ENCODE data around the gene NAPEPLD. TPM values are rescaled to one million over a fixed set of nuclear protein-coding genes. Genes with fewer than 3 reads are reported as not detected.

The NAPEPLD gene
- total RNA-seq, 2 experiments from 2014 or later: 7.2 to 7.4 TPM

- Mint-ChIP-seq H3K27me3 (no peaks in the 10 kb centered on the region), H3K4me3 (no peak overlapping the region), H3K4me1 (peaks cover 2% of the 10 kb centered on the region), H3K27ac (no peak overlapping the region), H3K36me3 (ENCODE audit: low read depth) (no peaks in the 10 kb centered on the region), H3K9me3 (no peaks in the 10 kb centered on the region)
- CTCF ChIA-PET: interaction anchor here (0.9 kb wide), 1 partner anchor 11 kb away, joined by 3 read pairs; no protein-coding TSS in a partner anchor
- POLR2A ChIA-PET: no interaction called here
- DNase-seq: no peak
These were observed 13.9 kb downstream of the NAPEPLD start for GRCh38 chr7:103134836-103135554.

DNA sequence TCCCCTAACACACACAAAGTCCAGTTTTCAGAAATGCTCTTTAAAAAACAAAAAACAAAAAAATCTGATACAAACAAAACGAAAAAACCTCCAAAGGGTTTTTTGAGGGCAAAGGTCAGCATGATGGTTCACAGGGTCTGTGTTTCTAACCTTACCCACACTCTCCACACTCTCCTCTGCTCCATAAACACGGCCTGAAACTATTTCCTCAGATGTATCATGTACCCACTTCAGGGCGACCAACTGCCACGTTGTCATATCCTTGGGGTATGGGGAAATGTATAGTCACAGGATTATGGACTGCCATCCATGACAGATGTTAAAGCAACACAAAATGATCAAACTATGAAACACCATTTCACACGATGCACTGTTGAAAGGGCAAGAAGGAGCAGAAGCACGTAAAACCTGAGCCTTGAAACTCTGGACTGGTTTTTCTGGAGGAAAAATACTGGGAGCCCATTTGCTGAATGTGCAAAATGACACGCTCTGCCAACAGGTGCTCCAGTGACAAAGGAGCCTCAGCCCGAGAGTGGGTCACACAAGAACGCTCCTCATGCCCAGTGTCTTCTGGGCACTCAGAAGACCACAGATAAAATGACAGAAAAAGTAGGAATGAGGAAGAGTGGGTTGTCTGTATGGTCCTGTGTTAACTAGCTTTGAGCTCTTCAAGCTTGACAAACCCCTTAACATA is 15.8 kb downstream of the NAPEPLD start:
- ChIA-PET CTCF (interaction anchor here (0.6 kb wide), 1 partner anchor 13 kb away, joined by 3 read pairs; no protein-coding TSS in a partner anchor), POLR2A (no interaction called here)
- no peak for DNase-seq
- H3K4me3 Mint-ChIP-seq: no peak overlapping the region
- no peak overlapping the region for H3K27ac Mint-ChIP-seq
- H3K9me3 Mint-ChIP-seq: no peaks in the 10 kb centered on the region
- peaks cover 4% of the 10 kb centered on the region for H3K4me1 Mint-ChIP-seq
- H3K36me3 Mint-ChIP-seq (ENCODE audit: low read depth): peaks cover 2% of the 10 kb centered on the region
- H3K27me3 Mint-ChIP-seq: no peaks in the 10 kb centered on the region

GRCh38 chr7:103130901-103131624 is 17.8 kb downstream of the NAPEPLD start:
- Mint-ChIP-seq H3K27ac (no peak overlapping the region), H3K27me3 (no peaks in the 10 kb centered on the region), H3K4me1 (peaks cover 4% of the 10 kb centered on the region), H3K9me3 (no peaks in the 10 kb centered on the region), H3K4me3 (no peak overlapping the region), H3K36me3 (ENCODE audit: low read depth) (peaks cover 6% of the 10 kb centered on the region)
- ChIA-PET CTCF (interaction anchor here (0.8 to 1.7 kb wide), 3 partner anchors 11 to 16 kb away, joined by 3 to 7 read pairs (median 6); no protein-coding TSS in a partner anchor), POLR2A (interaction anchor here (0.6 kb wide), 1 partner anchor 109 kb away, joined by 4 read pairs; no protein-coding TSS in a partner anchor)
- DNase-seq: no peak

GRCh38 chr7:103129702-103130549 is 19.0 kb downstream of the NAPEPLD start:
- H3K27me3 Mint-ChIP-seq: no peaks in the 10 kb centered on the region
- peaks cover 6% of the 10 kb centered on the region for H3K36me3 Mint-ChIP-seq (ENCODE audit: low read depth)
- H3K27ac Mint-ChIP-seq: no peak overlapping the region
- POLR2A ChIA-PET: no interaction called here
- no peaks in the 10 kb centered on the region for H3K9me3 Mint-ChIP-seq
- no peak overlapping the region for H3K4me3 Mint-ChIP-seq
- peaks cover 4% of the 10 kb centered on the region for H3K4me1 Mint-ChIP-seq
- CTCF ChIA-PET: interaction anchor here (1.2 to 1.7 kb wide), 2 partner anchors 14 to 15 kb away, joined by 6 to 7 read pairs; no protein-coding TSS in a partner anchor
- no peak for DNase-seq

GRCh38 chr7:103127006-103127405 is 21.9 kb downstream of the NAPEPLD start:
- DNase-seq: no peak
- no peak overlapping the region for H3K4me3 Mint-ChIP-seq
- no peak overlapping the region for H3K27ac Mint-ChIP-seq
- peaks cover 4% of the 10 kb centered on the region for H3K4me1 Mint-ChIP-seq
- H3K36me3 Mint-ChIP-seq (ENCODE audit: low read depth): peaks cover 9% of the 10 kb centered on the region
- ChIA-PET POLR2A (no interaction called here), CTCF (no interaction called here)
- no peaks in the 10 kb centered on the region for H3K9me3 Mint-ChIP-seq
- H3K27me3 Mint-ChIP-seq: no peaks in the 10 kb centered on the region

GRCh38 chr7:103124429-103124979 is 24.4 kb downstream of the NAPEPLD start:
- Mint-ChIP-seq H3K27ac (no peak overlapping the region), H3K9me3 (no peaks in the 10 kb centered on the region), H3K4me1 (no peaks in the 10 kb centered on the region), H3K4me3 (no peak overlapping the region), H3K36me3 (ENCODE audit: low read depth) (peaks cover 12% of the 10 kb centered on the region), H3K27me3 (no peaks in the 10 kb centered on the region)
- no peak for DNase-seq
- ChIA-PET CTCF (interaction anchor here (0.7 kb wide), 1 partner anchor 75 kb away, joined by 3 read pairs; no protein-coding TSS in a partner anchor), POLR2A (no interaction called here)

DNA sequence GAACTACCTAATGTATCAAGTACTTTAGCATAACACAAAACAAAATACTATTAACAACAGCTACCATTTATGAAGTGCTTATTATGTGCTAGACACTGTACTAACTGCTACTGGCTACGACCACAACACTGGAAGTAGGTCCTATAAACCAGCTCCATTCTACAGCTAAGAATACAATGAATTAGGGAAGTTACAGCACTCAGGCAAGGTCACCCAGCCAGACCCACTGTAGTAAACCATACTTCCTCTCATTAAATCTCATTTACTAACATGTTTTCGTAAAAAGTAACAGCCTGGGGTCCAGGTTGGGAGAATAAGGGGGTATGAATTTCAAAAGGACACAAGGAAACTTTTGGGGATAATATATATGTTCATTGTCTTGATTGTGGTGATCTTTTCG is 25.4 kb downstream of the NAPEPLD start:
- Mint-ChIP-seq H3K4me3 (no peak overlapping the region), H3K4me1 (no peaks in the 10 kb centered on the region), H3K27ac (no peak overlapping the region), H3K27me3 (no peaks in the 10 kb centered on the region), H3K9me3 (no peaks in the 10 kb centered on the region), H3K36me3 (ENCODE audit: low read depth) (peaks cover 14% of the 10 kb centered on the region)
- ChIA-PET CTCF (interaction anchor here (0.5 kb wide), 1 partner anchor 290 kb away, joined by 4 read pairs; no protein-coding TSS in a partner anchor), POLR2A (no interaction called here)
- no peak for DNase-seq

DNA sequence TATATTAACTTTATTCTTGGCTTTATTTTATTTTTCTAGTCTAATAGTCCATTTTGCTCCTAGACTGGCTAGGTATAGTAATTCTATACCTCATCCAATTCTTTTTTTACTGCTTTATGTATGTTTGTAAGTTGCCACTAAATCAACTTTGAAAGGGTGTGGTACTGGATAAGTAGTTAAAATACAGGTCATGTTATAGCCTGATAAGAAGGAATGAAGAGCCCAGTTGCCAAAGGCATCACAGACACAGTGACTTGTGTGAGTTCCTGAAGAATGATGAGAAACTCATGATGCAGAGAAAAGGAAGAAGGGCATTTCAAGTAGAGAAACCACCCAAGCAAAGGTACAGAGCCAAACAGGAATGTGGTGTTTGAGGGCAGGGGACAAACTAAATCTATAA is 27.3 kb downstream of the NAPEPLD start:
- Mint-ChIP-seq H3K9me3 (no peaks in the 10 kb centered on the region), H3K4me3 (no peak overlapping the region), H3K27me3 (no peaks in the 10 kb centered on the region), H3K36me3 (ENCODE audit: low read depth) (peaks cover 8% of the 10 kb centered on the region), H3K4me1 (no peaks in the 10 kb centered on the region), H3K27ac (no peak overlapping the region)
- POLR2A ChIA-PET: no interaction called here
- DNase-seq: no peak
- CTCF ChIA-PET: no interaction called here

DNA sequence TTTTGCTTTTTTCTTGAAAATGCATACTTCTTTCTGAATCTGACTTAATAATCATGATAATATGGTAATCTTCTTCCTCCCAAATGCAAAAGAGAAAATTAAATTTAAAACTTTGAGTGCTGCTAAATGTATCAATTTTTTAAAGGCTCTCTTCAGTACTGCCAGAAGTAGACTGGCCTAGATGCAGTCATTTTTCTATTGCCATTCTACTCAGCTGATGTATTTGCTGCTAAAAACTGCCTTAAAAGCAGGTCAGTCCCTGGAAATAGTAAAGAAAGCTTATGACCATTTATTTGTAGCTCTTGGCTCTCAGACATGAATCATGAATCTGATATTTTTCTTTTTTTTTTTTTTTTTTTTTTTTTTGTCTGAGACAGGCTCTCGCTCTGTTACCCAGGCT is 28.5 kb downstream of the NAPEPLD start:
- no peak for DNase-seq
- Mint-ChIP-seq H3K9me3 (no peaks in the 10 kb centered on the region), H3K27me3 (no peaks in the 10 kb centered on the region), H3K36me3 (ENCODE audit: low read depth) (peaks cover 8% of the 10 kb centered on the region), H3K4me3 (no peak overlapping the region), H3K27ac (no peak overlapping the region), H3K4me1 (no peaks in the 10 kb centered on the region)
- POLR2A ChIA-PET: no interaction called here
- CTCF ChIA-PET: interaction anchor here (0.6 kb wide), 1 partner anchor 1104 kb away, joined by 3 read pairs; no protein-coding TSS in a partner anchor

GRCh38 chr7:103119791-103120291 is 29.1 kb downstream of the NAPEPLD start:
- Mint-ChIP-seq H3K36me3 (ENCODE audit: low read depth) (peaks cover 8% of the 10 kb centered on the region), H3K9me3 (no peaks in the 10 kb centered on the region), H3K4me3 (no peak overlapping the region), H3K4me1 (no peaks in the 10 kb centered on the region), H3K27me3 (no peaks in the 10 kb centered on the region), H3K27ac (no peak overlapping the region)
- POLR2A ChIA-PET: no interaction called here
- CTCF ChIA-PET: interaction anchor here (0.6 kb wide), 1 partner anchor 1105 kb away, joined by 3 read pairs; no protein-coding TSS in a partner anchor
- DNase-seq: no peak

- no peaks in the 10 kb centered on the region for H3K27me3 Mint-ChIP-seq
- peaks cover 3% of the 10 kb centered on the region for H3K9me3 Mint-ChIP-seq
- peaks cover 12% of the 10 kb centered on the region for H3K4me1 Mint-ChIP-seq
- CTCF ChIA-PET: no interaction called here
- no peak for DNase-seq
- H3K4me3 Mint-ChIP-seq: no peak overlapping the region
- POLR2A ChIA-PET: no interaction called here
- H3K27ac Mint-ChIP-seq: no peak overlapping the region
- peaks cover 10% of the 10 kb centered on the region for H3K36me3 Mint-ChIP-seq (ENCODE audit: low read depth)
These were observed 31.4 kb downstream of the NAPEPLD start for GRCh38 chr7:103117465-103117864.

- H3K4me1 Mint-ChIP-seq: peaks cover 12% of the 10 kb centered on the region
- H3K4me3 Mint-ChIP-seq: no peak overlapping the region
- H3K27me3 Mint-ChIP-seq: no peaks in the 10 kb centered on the region
- H3K9me3 Mint-ChIP-seq: peaks cover 3% of the 10 kb centered on the region
- ChIA-PET POLR2A (no interaction called here), CTCF (no interaction called here)
- DNase-seq: no peak
- H3K27ac Mint-ChIP-seq: no peak overlapping the region
- peaks cover 10% of the 10 kb centered on the region for H3K36me3 Mint-ChIP-seq (ENCODE audit: low read depth)
These were observed 31.9 kb downstream of the NAPEPLD start for GRCh38 chr7:103116991-103117390.

Measured in activated CD4-positive, alpha-beta T cell treated with anti-CD3 and anti-CD28 coated beads, Interleukin-2, amount 10 ng/mL, durations not matched to agents 7 days and 5 days (primary cell).